ENCODE measurements around the gene ECHS1. TPM values are rescaled to one million over a fixed set of nuclear protein-coding genes. Genes with fewer than 3 reads are reported as not detected.
A peak's percentile ranks its signal among the peaks of the same experiment; 100 is the strongest.
"Not testable (repeated sequence)": the region's sequence is repeated elsewhere in the genome, so short reads cannot be mapped to it uniquely, and the experiment has no call there.

ECHS1 gene
- total and polyA plus RNA-seq, 10 of the 15 experiments (the other 5 are each of a cell fraction or from before 2014, with no cell fraction given), result 32.7 to 164 (median 62.4) TPM

DNA sequence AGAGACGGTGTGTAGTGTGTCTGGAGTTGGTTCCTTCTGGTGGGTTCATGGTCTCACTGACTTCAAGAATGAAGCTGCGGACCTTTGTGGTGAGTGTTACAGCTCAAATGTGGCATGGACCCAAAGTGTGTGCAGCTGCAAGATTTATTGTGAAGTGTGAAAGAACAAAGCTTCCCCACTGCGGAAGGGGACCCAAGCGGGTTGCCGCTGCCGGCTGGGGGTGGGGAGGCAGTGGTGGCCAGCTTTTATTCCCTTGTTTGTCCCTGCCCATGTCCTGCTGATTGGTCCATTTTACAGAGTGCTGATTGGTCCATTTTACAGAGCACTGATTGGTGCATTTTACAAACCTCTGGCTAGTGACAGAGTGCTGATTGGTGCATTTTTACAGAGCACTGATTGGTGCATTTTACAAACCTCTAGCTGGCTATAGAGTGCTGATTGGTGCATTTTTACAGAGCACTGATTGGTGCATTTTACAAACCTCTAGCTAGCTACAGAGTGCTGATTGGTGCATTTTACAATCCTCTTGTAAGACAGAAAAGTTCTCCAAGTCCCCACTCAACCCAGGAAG, 52.2 kb downstream of the ECHS1 start:
- H3K9ac ChIP-seq (ENCODE audit: control insufficient read depth, insufficient read depth, low read length); H3K79me2 ChIP-seq (ENCODE audit: control insufficient read depth, insufficient read depth, low read length); H3K4me2 ChIP-seq (ENCODE audit: control insufficient read depth, insufficient read depth); H3K27ac ChIP-seq (ENCODE audit: control insufficient read depth, insufficient read depth); FAIRE-seq; H3K4me3 ChIP-seq; in situ Hi-C loops (cut with MboI); H3K36me3 ChIP-seq (ENCODE audit: control insufficient read depth in 2 of 2, insufficient read depth in 2 of 2, low read length in 1 of 2); POLR2A ChIA-PET; H2AFZ ChIP-seq (ENCODE audit: control insufficient read depth, low read depth, low read length); H3K27me3 ChIP-seq (replicated peaks in 1 of 2; ENCODE audit: control insufficient read depth in 2 of 2, insufficient read depth in 2 of 2, low read length in 1 of 2); H3K4me1 ChIP-seq (ENCODE audit: control insufficient read depth, insufficient read depth, low read length); DNase-seq (ENCODE audit: low read depth, low spot score); H4K20me1 ChIP-seq (ENCODE audit: control insufficient read depth, insufficient read depth); ATAC-seq; H3K9me3 ChIP-seq (replicated peaks; ENCODE audit: control insufficient read depth, insufficient read depth, low read length); intact Hi-C loops (cut with micrococcal nuclease; ENCODE audit: unreplicated experiment); BruUV-seq (replicated peaks): not testable (repeated sequence)
- peak; percentile 52; the same call in 1 of the 2 replicates for TF ChIP-seq NFYB (IDR thresholded peaks at IDR 0.05; ENCODE audit: insufficient read depth, low read depth, low read length)
- SMC1A ChIA-PET (ENCODE audit: uncharacterized antibody, unreplicated experiment), result interaction anchor here (0.9 kb wide), 1 partner anchor 9 kb away, joined by 5 read pairs; no protein-coding TSS in a partner anchor
- RAD21 ChIA-PET (ENCODE audit: unreplicated experiment), result interaction anchor here (1.7 kb wide), 1 partner anchor 9 kb away, joined by 4 read pairs; no protein-coding TSS in a partner anchor
- 83% methylated on average over 6 of the region's 6 CpGs for whole genome bisulfite sequencing (ENCODE audit: insufficient coverage, insufficient replicate concordance, low lambda C conversion rate, missing lambda C conversion rate)
- CTCF ChIA-PET, result interaction anchor here (0.9 to 1.0 kb wide), 2 partner anchors 9 to 10 kb away, joined by 3 to 5 read pairs; no protein-coding TSS in a partner anchor

DNA sequence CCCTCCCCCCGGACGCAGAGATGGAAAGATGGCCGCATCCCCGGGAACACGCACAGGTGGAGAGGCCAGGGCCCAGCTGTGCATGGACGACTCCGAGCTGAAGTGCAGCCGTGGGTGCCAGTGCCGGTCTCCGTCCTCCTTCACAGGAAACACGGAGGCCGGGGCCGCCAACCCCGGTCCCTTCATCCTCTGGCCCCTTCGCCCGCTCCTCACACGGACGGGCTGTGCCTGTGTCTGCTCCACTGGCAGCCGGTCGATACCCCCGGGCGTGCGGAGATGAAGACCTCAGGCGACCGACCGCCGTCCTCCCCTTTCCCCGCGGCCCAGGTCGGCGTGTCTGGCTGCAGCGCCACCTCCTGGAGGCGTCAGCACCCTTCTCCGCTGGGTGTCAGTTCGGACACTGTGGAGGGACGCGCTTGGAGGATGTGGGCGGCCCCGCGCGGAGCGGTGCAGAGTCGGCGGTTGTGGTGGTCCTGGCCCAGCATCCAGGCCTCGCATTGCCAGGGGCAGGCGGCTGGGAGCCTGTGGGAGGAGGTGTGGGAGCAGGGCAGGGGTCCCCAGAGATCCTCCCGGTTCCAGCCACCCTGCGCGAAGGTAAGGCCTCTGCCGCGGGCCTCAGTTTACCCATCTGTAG, 54.5 kb downstream of the ECHS1 start:
- intact Hi-C loops (cut with micrococcal nuclease; ENCODE audit: unreplicated experiment), result no loop called here
- no peaks in the 10 kb centered on the region; the same call in 2 of the 3 replicates for H3K9me3 ChIP-seq (replicated peaks; ENCODE audit: control insufficient read depth, insufficient read depth, low read length)
- 11% methylated on average over 49 of the region's 51 CpGs for WGBS (ENCODE audit: insufficient coverage, insufficient replicate concordance, low lambda C conversion rate, missing lambda C conversion rate)
- H3K4me2 ChIP-seq (ENCODE audit: control insufficient read depth, insufficient read depth), result peak overlapping the region; percentile 79
- FAIRE-seq, result peak; percentile 76
- ChIA-PET CTCF (interaction anchor here (1.2 kb wide), 1 partner anchor 61 kb away, joined by 4 read pairs; no protein-coding TSS in a partner anchor), RAD21 (ENCODE audit: unreplicated experiment) (no interaction called here), POLR2A (no interaction called here), SMC1A (ENCODE audit: uncharacterized antibody, unreplicated experiment) (no interaction called here)
- peak; percentile 90 for ATAC-seq
- in situ Hi-C loops (cut with MboI), result no loop called here
- no peaks in the 10 kb centered on the region for H3K36me3 ChIP-seq (ENCODE audit: control insufficient read depth in 2 of 2, insufficient read depth in 2 of 2, low read length in 1 of 2)
- no TSS peak for BruUV-seq (replicated peaks)
- no peaks in the 10 kb centered on the region for H3K4me1 ChIP-seq (ENCODE audit: control insufficient read depth, insufficient read depth, low read length)
- H3K9ac ChIP-seq (ENCODE audit: control insufficient read depth, insufficient read depth, low read length), result no peak overlapping the region
- H3K79me2 ChIP-seq (ENCODE audit: control insufficient read depth, insufficient read depth, low read length), result no peaks in the 10 kb centered on the region
- peak overlapping the region; percentile 25; the same call in 1 of the 2 replicates for H3K4me3 ChIP-seq
- peak overlapping the region; percentile 58 for H2AFZ ChIP-seq (ENCODE audit: control insufficient read depth, low read depth, low read length)
- no peak for DNase-seq (ENCODE audit: low read depth, low spot score)
- H3K27ac ChIP-seq (ENCODE audit: control insufficient read depth, insufficient read depth), result no peak overlapping the region
- no peaks in the 10 kb centered on the region for H3K27me3 ChIP-seq (replicated peaks in 1 of 2; ENCODE audit: control insufficient read depth in 2 of 2, insufficient read depth in 2 of 2, low read length in 1 of 2)
- no peaks in the 10 kb centered on the region for H4K20me1 ChIP-seq (ENCODE audit: control insufficient read depth, insufficient read depth)
- no peak for TF ChIP-seq MTA3 (IDR thresholded peaks at IDR 0.05; ENCODE audit: borderline replicate concordance, low read length)
- TF ChIP-seq MYB (IDR thresholded peaks at IDR 0.05; ENCODE audit: borderline replicate concordance, low read depth, low read length), result no peak
- TF ChIP-seq LARP7 (IDR thresholded peaks at IDR 0.05), result peak; percentile 43; the same call in 1 of the 2 replicates
- no peak for TF ChIP-seq TARDBP (IDR thresholded peaks at IDR 0.05; ENCODE audit: borderline replicate concordance)
- TF ChIP-seq ZSCAN29 (IDR thresholded peaks at IDR 0.05), result no peak
- TF ChIP-seq, protein P1, sequence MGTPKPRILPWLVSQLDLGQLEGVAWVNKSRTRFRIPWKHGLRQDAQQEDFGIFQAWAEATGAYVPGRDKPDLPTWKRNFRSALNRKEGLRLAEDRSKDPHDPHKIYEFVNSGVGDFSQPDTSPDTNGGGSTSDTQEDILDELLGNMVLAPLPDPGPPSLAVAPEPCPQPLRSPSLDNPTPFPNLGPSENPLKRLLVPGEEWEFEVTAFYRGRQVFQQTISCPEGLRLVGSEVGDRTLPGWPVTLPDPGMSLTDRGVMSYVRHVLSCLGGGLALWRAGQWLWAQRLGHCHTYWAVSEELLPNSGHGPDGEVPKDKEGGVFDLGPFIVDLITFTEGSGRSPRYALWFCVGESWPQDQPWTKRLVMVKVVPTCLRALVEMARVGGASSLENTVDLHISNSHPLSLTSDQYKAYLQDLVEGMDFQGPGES (IDR thresholded peaks at IDR 0.05), result no peak
- TF ChIP-seq, protein P2, sequence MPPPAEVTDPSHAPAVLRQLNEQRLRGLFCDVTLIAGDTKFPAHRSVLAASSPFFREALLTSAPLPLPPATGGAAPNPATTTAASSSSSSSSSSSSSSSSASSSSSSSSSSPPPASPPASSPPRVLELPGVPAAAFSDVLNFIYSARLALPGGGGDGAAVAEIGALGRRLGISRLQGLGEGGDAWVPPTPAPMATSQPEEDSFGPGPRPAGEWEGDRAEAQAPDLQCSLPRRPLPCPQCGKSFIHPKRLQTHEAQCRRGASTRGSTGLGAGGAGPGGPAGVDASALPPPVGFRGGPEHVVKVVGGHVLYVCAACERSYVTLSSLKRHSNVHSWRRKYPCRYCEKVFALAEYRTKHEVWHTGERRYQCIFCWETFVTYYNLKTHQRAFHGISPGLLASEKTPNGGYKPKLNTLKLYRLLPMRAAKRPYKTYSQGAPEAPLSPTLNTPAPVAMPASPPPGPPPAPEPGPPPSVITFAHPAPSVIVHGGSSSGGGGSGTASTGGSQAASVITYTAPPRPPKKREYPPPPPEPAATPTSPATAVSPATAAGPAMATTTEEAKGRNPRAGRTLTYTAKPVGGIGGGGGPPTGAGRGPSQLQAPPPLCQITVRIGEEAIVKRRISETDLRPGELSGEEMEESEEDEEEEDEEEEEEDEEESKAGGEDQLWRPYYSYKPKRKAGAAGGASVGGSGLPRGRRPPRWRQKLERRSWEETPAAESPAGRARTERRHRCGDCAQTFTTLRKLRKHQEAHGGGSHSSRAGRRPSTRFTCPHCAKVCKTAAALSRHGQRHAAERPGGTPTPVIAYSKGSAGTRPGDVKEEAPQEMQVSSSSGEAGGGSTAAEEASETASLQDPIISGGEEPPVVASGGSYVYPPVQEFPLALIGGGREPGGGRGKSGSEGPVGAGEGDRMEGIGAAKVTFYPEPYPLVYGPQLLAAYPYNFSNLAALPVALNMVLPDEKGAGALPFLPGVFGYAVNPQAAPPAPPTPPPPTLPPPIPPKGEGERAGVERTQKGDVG (CRISPR knock-in tag; IDR thresholded peaks at IDR 0.05), result no peak
- TF ChIP-seq ZNF384 (IDR thresholded peaks at IDR 0.05; ENCODE audit: borderline replicate concordance, low read depth, low read length), result no peak

All from GM12878 (cell line).